DND-41 (cell line): ENCODE data around the gene BFAR.

Experiments used
- ATAC-seq: fragments of 200-7000 bp; cut with Tn5 transposase; 3 replicates; pipeline ENCODE4 v1.9.1; 2021; ENCODE audit warnings: low read depth; ENCODE audit not compliant: insufficient read depth
- DNase-seq: peaks from one replicate; pipeline ENCODE4 v3.0.0-alpha.2; 2020
- H2AFZ ChIP-seq: 2 replicates; pipeline ENCODE4 v1.6.0; 2012; ENCODE audit warnings: low read depth, low read length
- H3K27ac ChIP-seq: 2 replicates; pipeline ENCODE4 v1.5.1; 2012; ENCODE audit warnings: low read length, inconsistent platforms
- H3K27me3 ChIP-seq: fragments of 200-600 bp; sonication (generic); 2 replicates; pipeline ENCODE4 v1.6.0; 2012; ENCODE audit warnings: low read length, mild to moderate bottlenecking, inconsistent platforms; ENCODE audit not compliant: insufficient read depth, poor library complexity
- H3K36me3 ChIP-seq: 2 replicates; pipeline ENCODE4 v1.5.1; 2012; ENCODE audit warnings: low read length, inconsistent platforms; ENCODE audit not compliant: insufficient read depth
- H3K4me1 ChIP-seq: 2 replicates; pipeline ENCODE4 v1.5.1; 2012; ENCODE audit warnings: mild to moderate bottlenecking, low read length; ENCODE audit not compliant: insufficient read depth
- H3K4me2 ChIP-seq: 2 replicates; pipeline ENCODE4 v1.6.0; 2012; ENCODE audit warnings: mild to moderate bottlenecking, moderate library complexity, low read length, inconsistent platforms; ENCODE audit not compliant: insufficient read depth
- H3K4me3 ChIP-seq, 2 experiments: fragments of 200-600 bp in 1 of 2; shearing (Covaris generic) in 1 of 2; 2 replicates each; pipeline ENCODE4 v1.5.1; 2012 to 2016; ENCODE audit warnings: inconsistent platforms in 2 of 2, low read length in 2 of 2, mild to moderate bottlenecking in 2 of 2, low read depth in 1 of 2, moderate library complexity in 1 of 2
- H3K79me2 ChIP-seq: 2 replicates; pipeline ENCODE4 v1.6.0; 2012; ENCODE audit warnings: low read length, inconsistent platforms; ENCODE audit not compliant: insufficient read depth
- H3K9ac ChIP-seq: 2 replicates; pipeline ENCODE4 v1.6.0; 2012; ENCODE audit warnings: low read depth, mild to moderate bottlenecking, inconsistent platforms, low read length, moderate library complexity
- H3K9me3 ChIP-seq: 2 replicates; pipeline ENCODE4 v1.5.1; 2012; ENCODE audit warnings: low read length, moderate library complexity, mild to moderate bottlenecking, inconsistent platforms; ENCODE audit not compliant: insufficient read depth, severe bottlenecking
- H4K20me1 ChIP-seq: 2 replicates; pipeline ENCODE4 v1.6.0; 2012; ENCODE audit warnings: low read length; ENCODE audit not compliant: insufficient read depth
- CTCF ChIP-seq: IDR thresholded peaks from 2 replicates; pipeline ENCODE4 v1.5.1; 2012; ENCODE audit warnings: borderline replicate concordance, low read length, moderate library complexity, mild to moderate bottlenecking; ENCODE audit not compliant: poor library complexity, severe bottlenecking; ENCODE audit errors: extremely low read depth
- EZH2 ChIP-seq: IDR thresholded peaks from 3 replicates; pipeline ENCODE4 v1.6.1; 2012; ENCODE audit warnings: borderline replicate concordance, low read depth, mild to moderate bottlenecking, moderate library complexity, low read length, inconsistent platforms; ENCODE audit not compliant: severe bottlenecking

The BFAR gene

GRCh38 chr16:14667347-14668266 lies 34.9 kb downstream of the BFAR start:
- Histone ChIP-seq H2AFZ (no peak overlapping the region), H3K4me2 (no peak overlapping the region), H3K36me3 (peaks cover 65% of the 10 kb centered on the region), H4K20me1 (no peaks in the 10 kb centered on the region), H3K27me3 (no peaks in the 10 kb centered on the region), H3K4me1 (no peaks in the 10 kb centered on the region), H3K4me3 (no peak overlapping the region), H3K9ac (no peak overlapping the region), H3K27ac (no peak overlapping the region), H3K9me3 (no peaks in the 10 kb centered on the region), H3K79me2 (no peaks in the 10 kb centered on the region)
- TF ChIP-seq CTCF (no peak), EZH2 (no peak)
- no peak for DNase-seq
- ATAC-seq, result no peak

GRCh38 chr16:14668556-14669223 lies 35.9 kb downstream of the BFAR start:
- H3K9me3 ChIP-seq, result no peaks in the 10 kb centered on the region
- H3K36me3 ChIP-seq, result peaks cover 56% of the 10 kb centered on the region
- no peak for TF ChIP-seq EZH2
- TF ChIP-seq CTCF, result no peak
- H2AFZ ChIP-seq, result no peak overlapping the region
- H3K79me2 ChIP-seq, result no peaks in the 10 kb centered on the region
- H3K4me2 ChIP-seq, result no peak overlapping the region
- no peak for ATAC-seq
- no peaks in the 10 kb centered on the region for H4K20me1 ChIP-seq
- H3K27me3 ChIP-seq, result no peaks in the 10 kb centered on the region
- no peak overlapping the region for H3K4me3 ChIP-seq
- H3K27ac ChIP-seq, result no peak overlapping the region
- no peaks in the 10 kb centered on the region for H3K4me1 ChIP-seq
- no peak for DNase-seq
- no peak overlapping the region for H3K9ac ChIP-seq

- ATAC-seq (peak; percentile 40; the same call in 1 of the 3 replicates), DNase-seq (no peak)
- H3K36me3 ChIP-seq, result peaks cover 46% of the 10 kb centered on the region
- TF ChIP-seq CTCF (no peak), EZH2 (no peak)
- no peaks in the 10 kb centered on the region for H3K9me3 ChIP-seq
- H3K4me1 ChIP-seq, result no peaks in the 10 kb centered on the region
- no peak overlapping the region for H3K4me3 ChIP-seq
- H3K27ac ChIP-seq, result no peak overlapping the region
- no peaks in the 10 kb centered on the region for H4K20me1 ChIP-seq
- no peaks in the 10 kb centered on the region for H3K27me3 ChIP-seq
- no peak overlapping the region for H3K9ac ChIP-seq
- no peaks in the 10 kb centered on the region for H3K79me2 ChIP-seq
- no peak overlapping the region for H3K4me2 ChIP-seq
- H2AFZ ChIP-seq, result no peak overlapping the region
These were observed 37.0 kb downstream of the BFAR start for GRCh38 chr16:14669776-14670175.
